Gastroesophageal sphincter (tissue), 4 donors: Measurements from ENCODE around the gene TOLLIP. TPM values are rescaled to one million over a fixed set of nuclear protein-coding genes. Genes with fewer than 3 reads are reported as not detected.

Experiments
- ATAC-seq: fragments of 150-250 bp; one replicate; pipeline ENCODE4 v1.9.1; 2016; ENCODE audit warnings: mild to moderate bottlenecking, moderate library complexity
- H3K27ac ChIP-seq, 4 donors: fragments of 200-600 bp; sonication (generic) in 3 of 4; 1 replicate in 3 of 4; 2 replicates in 1 of 4; pipeline ENCODE4 v1.5.1; 2016 to 2019
- H3K27me3 ChIP-seq: fragments of 200-600 bp; sonication (generic); one replicate; pipeline ENCODE4 v1.5.1; 2019
- H3K36me3 ChIP-seq, 2 donors: fragments of 200-600 bp; sonication (generic); one replicate each; pipeline ENCODE4 v1.5.1; 2019; ENCODE audit warnings: control low read depth in 1 of 2
- H3K4me1 ChIP-seq, 3 donors: fragments of 200-600 bp; sonication (generic); 1 replicate in 2 of 3; 2 replicates in 1 of 3; pipeline ENCODE4 v1.5.1; 2016 to 2019; ENCODE audit warnings: control low read depth in 2 of 3
- H3K4me3 ChIP-seq, 2 donors: fragments of 200-600 bp; sonication (generic); one replicate each; pipeline ENCODE4 v1.5.1; 2019; ENCODE audit warnings: mild to moderate bottlenecking in 1 of 2, moderate library complexity in 1 of 2
- H3K9me3 ChIP-seq, 3 donors: fragments of 200-600 bp; sonication (generic); one replicate each; pipeline ENCODE4 v1.5.1; 2017 to 2019; ENCODE audit warnings: control low read depth in 2 of 3
- CTCF ChIP-seq, 4 experiments: fragments of 200-600 bp in 2 of 4; fragments of 450-650 bp in 2 of 4; sonication (generic) in 1 of 4; IDR thresholded peaks; one replicate each; pipeline ENCODE4 v1.5.1; 2017 to 2019; ENCODE audit warnings: antibody characterized with exemption in 4 of 4, mild to moderate bottlenecking in 2 of 4, moderate library complexity in 2 of 4
- EP300 ChIP-seq: sonication (generic); formaldehyde crosslinking; IDR thresholded peaks from one replicate; pipeline ENCODE4 v1.6.1; 2017; ENCODE audit warnings: antibody characterized with exemption, mild to moderate bottlenecking
- POLR2A ChIP-seq, 2 donors: fragments of 450-650 bp; IDR thresholded peaks; one replicate each; pipeline ENCODE4 v1.6.1; 2017; ENCODE audit warnings: antibody characterized with exemption in 2 of 2, mild to moderate bottlenecking in 2 of 2, moderate library complexity in 1 of 2
- POLR2AphosphoS5 ChIP-seq: sonication (generic); formaldehyde crosslinking; IDR thresholded peaks from one replicate; pipeline ENCODE4 v1.6.1; 2017; ENCODE audit warnings: antibody characterized with exemption
- WGBS, 2 donors: methylation state at CpG; one replicate each; pipeline ENCODE4 v1.1.5; 2018; ENCODE audit warnings: low coverage in 1 of 2; 5-methylcytosine and 5-hydroxymethylcytosine counted together
- total RNA-seq, 4 donors: library from RNA; depleted of rRNA; stranded (reverse); fragments of >200 nt; gene quantifications; one replicate each; pipeline ENCODE4 v1.1.0, GENCODE V29; 2016

Gene TOLLIP
- total RNA-seq, 4 donors from 2014 or later = 42.3 to 70.6 (median 49.1) TPM

DNA sequence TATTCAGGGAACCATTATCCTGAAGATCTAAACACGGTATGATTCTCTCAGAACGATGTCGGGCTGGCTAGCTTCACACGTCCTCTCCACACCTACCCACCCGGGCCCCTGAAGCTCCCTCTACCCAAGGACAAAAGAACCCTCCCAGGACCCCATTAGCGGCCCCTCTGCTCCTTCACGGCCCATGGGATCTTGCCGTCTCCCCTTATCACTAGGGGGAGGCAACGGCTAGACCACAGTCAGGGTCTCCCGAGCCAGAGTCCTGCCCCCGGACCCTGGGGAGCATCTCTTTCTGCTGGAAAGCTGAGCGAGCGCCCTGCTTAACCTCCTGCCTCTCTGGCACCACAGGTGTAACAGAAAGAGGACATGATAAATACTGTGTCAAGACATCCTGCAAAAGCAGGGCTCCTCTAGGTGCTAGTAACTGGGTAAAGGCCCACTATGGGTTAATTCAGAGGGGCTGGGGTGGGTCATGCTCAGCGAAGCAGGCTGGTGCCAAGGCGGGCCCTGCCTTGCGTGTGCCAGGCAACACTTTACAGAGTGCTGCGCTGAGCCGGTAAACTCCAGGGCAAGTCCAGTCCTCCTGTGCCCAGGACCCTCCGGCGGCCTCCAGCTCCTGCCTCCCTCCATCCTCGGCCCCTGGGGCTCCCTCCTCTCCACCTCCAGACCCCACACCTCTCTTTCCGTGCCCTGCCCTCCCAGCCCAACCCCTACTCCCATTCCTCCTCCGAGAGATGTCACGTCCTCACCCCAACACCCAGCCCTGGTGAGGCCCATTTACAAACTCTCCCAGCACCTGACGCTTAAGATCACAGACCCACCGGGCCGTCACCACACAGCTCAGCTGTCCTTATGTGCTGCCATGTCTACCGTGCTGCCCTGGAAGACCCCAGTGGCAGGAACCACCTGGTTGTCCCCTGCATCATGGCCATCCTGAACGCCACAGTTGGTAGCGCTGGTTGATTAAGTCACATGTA lies 3.0 kb downstream of the TOLLIP start:
- no peak for ATAC-seq
- Histone ChIP-seq H3K4me3 (no peak overlapping the region), H3K36me3 (peaks cover 0 to 21% of the 10 kb centered on the region in 2 donors), H3K27ac (peak overlapping the region in 3 of 4 donors; percentile 15 to 92 (median 90)), H3K27me3 (no peaks in the 10 kb centered on the region), H3K9me3 (no peaks in the 10 kb centered on the region), H3K4me1 (peaks cover 0 to 87% (median 49%) of the 10 kb centered on the region in 3 donors)
- TF ChIP-seq EP300 (no peak), CTCF (IDR thresholded peaks at IDR 0.05) (no peak), POLR2A (IDR thresholded peaks at IDR 0.05) (no peak)
- 80 to 83% methylated on average over 6 to 15 of the region's 30 CpGs for WGBS, 2 donors

DNA sequence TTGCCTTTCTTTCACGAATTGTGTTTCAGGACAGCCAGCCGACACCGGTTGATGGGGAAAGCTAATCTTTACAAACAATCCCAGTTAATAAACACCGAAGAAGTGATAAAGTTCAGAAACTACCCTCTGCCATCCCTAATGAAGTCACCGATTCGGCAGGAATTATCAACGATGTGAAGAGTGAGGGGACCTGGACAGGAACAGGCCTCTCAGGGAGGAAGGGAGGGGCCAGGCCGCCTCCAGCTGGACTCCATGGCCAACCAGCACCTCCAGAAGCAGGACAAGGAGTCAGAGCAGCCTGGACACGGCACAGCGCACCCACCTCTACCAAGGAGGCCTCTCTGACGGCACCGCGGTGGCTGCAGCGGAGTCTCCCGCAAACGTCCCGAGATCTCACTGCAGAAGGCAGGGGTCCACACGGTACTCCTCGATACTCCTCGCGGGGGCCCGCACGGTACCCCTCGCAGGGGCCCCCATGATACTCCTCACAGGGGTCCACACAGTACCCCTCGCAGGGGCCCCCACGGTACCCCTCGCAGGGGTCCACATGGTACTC lies 3.9 kb downstream of the TOLLIP start:
- ATAC-seq = no peak
- 87% methylated on average over 6 to 13 of the region's 27 CpGs for WGBS, 2 donors
- Histone ChIP-seq H3K9me3 (no peaks in the 10 kb centered on the region), H3K27me3 (no peaks in the 10 kb centered on the region), H3K36me3 (peaks cover 0 to 21% of the 10 kb centered on the region in 2 donors), H3K4me3 (no peak overlapping the region), H3K27ac (peak overlapping the region in 2 of 4 donors; percentile 80 to 90), H3K4me1 (peaks cover 0 to 91% (median 49%) of the 10 kb centered on the region in 3 donors)
- no peak for TF ChIP-seq POLR2AphosphoS5
- TF ChIP-seq CTCF (IDR thresholded peaks at IDR 0.05) = no peak
- TF ChIP-seq POLR2A (IDR thresholded peaks at IDR 0.05) = no peak
- TF ChIP-seq EP300 = no peak

GRCh38 chr11:1305063-1305495 lies 4.4 kb downstream of the TOLLIP start:
- WGBS, 2 donors = 69 to 78% methylated on average over 6 to 10 of the region's 13 CpGs
- H3K4me3 ChIP-seq = no peak overlapping the region
- peak overlapping the region in 2 of 4 donors; percentile 80 to 90 for H3K27ac ChIP-seq
- no peaks in the 10 kb centered on the region for H3K9me3 ChIP-seq
- TF ChIP-seq CTCF (IDR thresholded peaks at IDR 0.05) (no peak), POLR2AphosphoS5 (no peak), EP300 (no peak), POLR2A (IDR thresholded peaks at IDR 0.05) (no peak)
- no peaks in the 10 kb centered on the region for H3K27me3 ChIP-seq
- ATAC-seq = no peak
- peaks cover 0 to 91% (median 49%) of the 10 kb centered on the region in 3 donors for H3K4me1 ChIP-seq
- H3K36me3 ChIP-seq = peaks cover 0 to 21% of the 10 kb centered on the region in 2 donors

- H3K27me3 ChIP-seq = no peaks in the 10 kb centered on the region
- H3K4me3 ChIP-seq = no peak overlapping the region
- no peaks in the 10 kb centered on the region for H3K9me3 ChIP-seq
- peaks cover 0 to 21% of the 10 kb centered on the region in 2 donors for H3K36me3 ChIP-seq
- WGBS, 2 donors = 34 to 45% methylated on average over 12 to 14 of the region's 14 CpGs
- TF ChIP-seq POLR2AphosphoS5 (no peak), EP300 (no peak), CTCF (IDR thresholded peaks at IDR 0.05) (no peak), POLR2A (IDR thresholded peaks at IDR 0.05) (no peak)
- H3K4me1 ChIP-seq = peaks cover 0 to 97% (median 49%) of the 10 kb centered on the region in 3 donors
- H3K27ac ChIP-seq = peak overlapping the region; percentile 60 to 90 (median 80)
- no peak for ATAC-seq
These were observed 5.1 kb downstream of the TOLLIP start for GRCh38 chr11:1304380-1304779.
